Mesenchymal stem cell (in vitro differentiated cells and primary cell): ENCODE measurements around the gene APOM.

Source experiments
- DNase-seq: peaks from one replicate; pipeline ENCODE4 v3.0.0-alpha.2; 2013
- H2AFZ ChIP-seq: one replicate; pipeline ENCODE4 v1.6.1; 2013; ENCODE audit warnings: low read depth, mild to moderate bottlenecking, control low read depth, inconsistent platforms, low read length, moderate library complexity
- H2AK5ac ChIP-seq: 2 replicates; pipeline ENCODE4 v1.6.1; 2013; ENCODE audit warnings: low read length, moderate library complexity, mild to moderate bottlenecking, inconsistent platforms; ENCODE audit not compliant: severe bottlenecking
- H2BK120ac ChIP-seq: one replicate; pipeline ENCODE4 v1.6.1; 2013; ENCODE audit warnings: low read depth, mild to moderate bottlenecking, inconsistent platforms, low read length, moderate library complexity
- H2BK12ac ChIP-seq, 2 experiments: one replicate each; pipeline ENCODE4 v1.6.1; 2013; ENCODE audit warnings: inconsistent platforms in 2 of 2, low read length in 2 of 2, mild to moderate bottlenecking in 2 of 2, moderate library complexity in 2 of 2, control low read depth in 1 of 2
- H2BK15ac ChIP-seq: one replicate; pipeline ENCODE4 v1.6.1; 2013; ENCODE audit warnings: mild to moderate bottlenecking, low read depth, inconsistent platforms; ENCODE audit not compliant: poor library complexity, severe bottlenecking
- H2BK5ac ChIP-seq: 2 replicates; pipeline ENCODE4 v1.6.1; 2013; ENCODE audit warnings: low read depth, mild to moderate bottlenecking, low read length, control low read depth, inconsistent platforms; ENCODE audit not compliant: poor library complexity, severe bottlenecking
- H3K14ac ChIP-seq, 2 experiments: one replicate each; pipeline ENCODE4 v1.6.1; 2013; ENCODE audit warnings: inconsistent platforms in 2 of 2, low read length in 2 of 2, control low read depth in 1 of 2, mild to moderate bottlenecking in 1 of 2, moderate library complexity in 1 of 2
- H3K18ac ChIP-seq, 2 experiments: one replicate each; pipeline ENCODE4 v1.6.1; 2013; ENCODE audit warnings: inconsistent platforms in 2 of 2, low read length in 2 of 2, control low read depth in 1 of 2, low read depth in 1 of 2, mild to moderate bottlenecking in 1 of 2
- H3K23ac ChIP-seq, 2 experiments: one replicate each; pipeline ENCODE4 v1.6.1; 2013; ENCODE audit warnings: inconsistent platforms in 2 of 2, low read length in 2 of 2, mild to moderate bottlenecking in 2 of 2, moderate library complexity in 2 of 2, control low read depth in 1 of 2
- H3K27ac ChIP-seq: 2 replicates; pipeline ENCODE4 v1.5.1; 2013; ENCODE audit warnings: mild to moderate bottlenecking, moderate library complexity, low read length, control low read depth, inconsistent platforms; ENCODE audit not compliant: poor library complexity, severe bottlenecking
- H3K27me3 ChIP-seq, 2 experiments: 2 replicates each; pipeline versions ENCODE4 v1.6.1 to v1.7.0; 2013; ENCODE audit warnings: low read length in 2 of 2, mild to moderate bottlenecking in 2 of 2, moderate library complexity in 2 of 2, control low read depth in 1 of 2, inconsistent platforms in 1 of 2; ENCODE audit not compliant: control insufficient read depth in 1 of 2, insufficient read depth in 1 of 2
- H3K36me3 ChIP-seq, 2 experiments: 2 replicates each; pipeline versions ENCODE4 v1.6.1 to v1.7.0; 2013; ENCODE audit warnings: low read length in 2 of 2, control low read depth in 1 of 2, inconsistent platforms in 1 of 2, low read depth in 1 of 2, mild to moderate bottlenecking in 1 of 2; ENCODE audit not compliant: insufficient read depth in 2 of 2, control insufficient read depth in 1 of 2
- H3K4ac ChIP-seq, 2 experiments: one replicate each; pipeline ENCODE4 v1.6.1; 2013; ENCODE audit warnings: inconsistent platforms in 2 of 2, low read length in 2 of 2, mild to moderate bottlenecking in 2 of 2, moderate library complexity in 2 of 2, control low read depth in 1 of 2, low read depth in 1 of 2
- H3K4me1 ChIP-seq: 2 replicates; pipeline ENCODE4 v1.6.1; 2013; ENCODE audit warnings: low read depth, low read length, control low read depth; ENCODE audit not compliant: control insufficient read depth, insufficient read depth
- H3K4me2 ChIP-seq: 2 replicates; pipeline ENCODE4 v1.6.1; 2013; ENCODE audit warnings: low read length, mild to moderate bottlenecking, inconsistent platforms; ENCODE audit not compliant: poor library complexity, severe bottlenecking
- H3K4me3 ChIP-seq, 2 experiments: 2 replicates each; pipeline versions ENCODE4 v1.5.1 to v1.7.0; 2013; ENCODE audit warnings: low read length in 2 of 2, mild to moderate bottlenecking in 2 of 2, control low read depth in 1 of 2, low read depth in 1 of 2; ENCODE audit not compliant: insufficient read depth in 1 of 2
- H3K79me1 ChIP-seq: replicated peaks from 2 replicates; pipeline ENCODE4 v1.6.1; 2013; ENCODE audit warnings: mild to moderate bottlenecking, control low read depth, low read length, inconsistent platforms; ENCODE audit not compliant: poor library complexity, severe bottlenecking
- H3K9ac ChIP-seq: 2 replicates; pipeline ENCODE4 v1.7.0; 2013; ENCODE audit warnings: mild to moderate bottlenecking, low read length, moderate library complexity
- H3K9me3 ChIP-seq: 2 replicates; pipeline ENCODE4 v1.7.0; 2013; ENCODE audit warnings: mild to moderate bottlenecking, low read length; ENCODE audit not compliant: control insufficient read depth
- H4K8ac ChIP-seq: one replicate; pipeline ENCODE4 v1.6.1; 2013; ENCODE audit warnings: inconsistent platforms, mild to moderate bottlenecking, low read length, moderate library complexity
- H4K91ac ChIP-seq: one replicate; pipeline ENCODE4 v1.6.1; 2013; ENCODE audit warnings: mild to moderate bottlenecking, low read length, inconsistent platforms
- WGBS: methylation state at CpG from one replicate; pipeline ENCODE4 v1.1.7; 2013; ENCODE audit warnings: mixed read lengths; 5-methylcytosine and 5-hydroxymethylcytosine counted together

Gene APOM

GRCh38 chr6:31654574-31655348 lies 933 bp upstream of the APOM start:
- Histone ChIP-seq H4K91ac (no peak overlapping the region), H4K8ac (no peak overlapping the region), H3K27ac (no peak overlapping the region), H3K4me2 (no peak overlapping the region), H3K23ac (no peak overlapping the region), H3K79me1 (peaks cover 12% of the 10 kb centered on the region), H2BK15ac (no peak overlapping the region), H2AK5ac (no peak overlapping the region), H3K4ac (no peak overlapping the region), H3K14ac (no peak overlapping the region), H3K9ac (no peak overlapping the region), H3K4me1 (peaks cover 22% of the 10 kb centered on the region), H3K27me3 (no peaks in the 10 kb centered on the region), H2BK120ac (no peak overlapping the region), H2BK12ac (no peak overlapping the region), H3K9me3 (no peaks in the 10 kb centered on the region), H2BK5ac (no peak overlapping the region), H3K36me3 (peaks cover 17 to 40% of the 10 kb centered on the region in 2 experiments), H3K4me3 (no peak overlapping the region), H3K18ac (no peak overlapping the region), H2AFZ (no peak overlapping the region)
- 98% methylated on average over 6 of the region's 8 CpGs for WGBS
- DNase-seq, result no peak

- 100% methylated on average over 5 of the region's 6 CpGs for WGBS
- no peak overlapping the region for H3K4me2 ChIP-seq
Observed at GRCh38 chr6:31657406-31658157, 1.9 kb downstream of the APOM start.

GRCh38 chr6:31658158-31658688 lies 2.5 kb downstream of the APOM start:
- no peaks in the 10 kb centered on the region for H3K9me3 ChIP-seq
- H3K36me3 ChIP-seq, result peaks cover 28 to 49% of the 10 kb centered on the region in 2 experiments
- H3K4me3 ChIP-seq, result peak overlapping the region in 1 of 2 experiments; percentile 98
- no peak for DNase-seq
- no peak overlapping the region for H2BK5ac ChIP-seq
- H3K4me1 ChIP-seq, result peaks cover 32% of the 10 kb centered on the region
- H4K8ac ChIP-seq, result no peak overlapping the region
- H2BK15ac ChIP-seq, result no peak overlapping the region
- H4K91ac ChIP-seq, result no peak overlapping the region
- no peak overlapping the region for H2AK5ac ChIP-seq
- no peak overlapping the region for H3K18ac ChIP-seq
- H2AFZ ChIP-seq, result no peak overlapping the region
- H3K14ac ChIP-seq, result no peak overlapping the region
- no peak overlapping the region for H2BK120ac ChIP-seq
- H3K9ac ChIP-seq, result peak overlapping the region; percentile 97
- H2BK12ac ChIP-seq, result no peak overlapping the region
- WGBS, result 87% methylated on average over 3 of the region's 4 CpGs
- H3K23ac ChIP-seq, result peak overlapping the region in 1 of 2 experiments; percentile 85
- H3K27me3 ChIP-seq, result no peaks in the 10 kb centered on the region
- H3K4ac ChIP-seq, result no peak overlapping the region
- peaks cover 19% of the 10 kb centered on the region for H3K79me1 ChIP-seq
- no peak overlapping the region for H3K27ac ChIP-seq
- no peak overlapping the region for H3K4me2 ChIP-seq

More at GRCh38 chr6:31657406-31658157, 1.9 kb downstream of the APOM start:
- Histone ChIP-seq H2BK12ac (no peak overlapping the region), H3K4me3 (peak overlapping the region in 1 of 2 experiments; percentile 98), H3K23ac (no peak overlapping the region), H3K4ac (no peak overlapping the region), H3K27me3 (no peaks in the 10 kb centered on the region), H3K4me1 (peaks cover 31% of the 10 kb centered on the region), H3K14ac (no peak overlapping the region), H3K9me3 (no peaks in the 10 kb centered on the region), H3K79me1 (peaks cover 20% of the 10 kb centered on the region), H3K9ac (peak overlapping the region; percentile 97), H3K18ac (no peak overlapping the region), H4K8ac (no peak overlapping the region), H2BK5ac (no peak overlapping the region), H3K27ac (no peak overlapping the region), H4K91ac (no peak overlapping the region), H2BK120ac (no peak overlapping the region), H2BK15ac (no peak overlapping the region), H2AK5ac (no peak overlapping the region), H3K36me3 (peaks cover 24 to 44% of the 10 kb centered on the region in 2 experiments), H2AFZ (no peak overlapping the region)
- DNase-seq, result no peak
